IPS DF 6.9 (cell line): ENCODE results near the gene SLC52A3.
A peak's percentile ranks its signal among the peaks of the same experiment; 100 is the strongest.
"Not testable (repeated sequence)": the region's sequence is repeated elsewhere in the genome, so short reads cannot be mapped to it uniquely, and the experiment has no call there.

ENCODE experiments used
- DNase-seq: peaks from one replicate; pipeline ENCODE4 v3.0.0-alpha.2; 2013; ENCODE audit warnings: low read depth, low spot score
- H3K27ac ChIP-seq: one replicate; pipeline ENCODE4 v1.5.1; 2013; ENCODE audit warnings: low read length, control low read depth
- H3K27me3 ChIP-seq: 2 replicates; pipeline ENCODE4 v1.6.1; 2013; ENCODE audit warnings: mild to moderate bottlenecking, low read length; ENCODE audit not compliant: control insufficient read depth, insufficient read depth
- H3K36me3 ChIP-seq: 2 replicates; pipeline ENCODE4 v1.6.1; 2013; ENCODE audit warnings: low read length; ENCODE audit not compliant: control insufficient read depth, insufficient read depth
- H3K4me1 ChIP-seq: 2 replicates; pipeline ENCODE4 v1.6.1; 2013; ENCODE audit warnings: low read length; ENCODE audit not compliant: control insufficient read depth, insufficient read depth
- H3K4me3 ChIP-seq: 2 replicates; pipeline ENCODE4 v1.5.1; 2013; ENCODE audit warnings: mild to moderate bottlenecking, low read length
- H3K9me3 ChIP-seq: 2 replicates; pipeline ENCODE4 v1.6.1; 2013; ENCODE audit warnings: low read length, inconsistent platforms; ENCODE audit not compliant: control insufficient read depth, insufficient read depth
- WGBS: extraction: QIAGEN DNeasy Blood & Tissue Kit; methylation state at CpG from one replicate; pipeline ENCODE4 v1.1.7; 2013; ENCODE audit warnings: mixed read lengths, missing lambda C conversion rate; ENCODE audit not compliant: insufficient read length, insufficient coverage; 5-methylcytosine and 5-hydroxymethylcytosine counted together

SLC52A3 gene

DNA sequence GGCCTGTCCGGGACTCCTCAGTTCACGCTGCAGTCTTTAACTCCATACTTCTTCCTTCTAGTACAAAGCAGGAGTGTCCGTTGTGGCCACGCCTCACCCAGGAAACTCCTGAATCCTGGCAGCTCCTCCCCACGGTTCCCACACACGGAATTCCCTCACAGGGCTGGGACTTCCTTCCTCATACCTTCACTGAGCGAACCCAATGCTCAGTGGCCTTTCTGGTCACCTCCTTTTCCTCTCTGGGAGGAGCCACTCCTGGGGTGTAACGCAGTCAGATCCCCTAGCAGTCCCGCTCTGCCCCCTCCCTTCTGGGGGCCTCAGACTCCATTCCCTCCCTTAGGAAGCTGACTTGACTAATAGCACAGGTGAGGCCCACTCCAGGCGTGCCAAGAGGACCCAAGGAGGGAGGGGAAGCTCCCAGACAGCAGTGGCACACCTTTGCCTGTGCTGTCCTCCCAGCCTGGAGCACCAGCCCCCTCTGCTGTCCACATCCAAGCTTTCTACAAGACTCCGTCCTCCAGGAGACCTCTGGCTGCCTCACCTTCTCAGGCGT is at the start of gene SLC52A3:
Gene SLC52A3, minus strand, starts transcription at position 75 of the 553 bp plus-strand sequence. CDS start 2,726 bp downstream, outside the sequence.
- H3K27me3 ChIP-seq: no peaks in the 10 kb centered on the region
- no peak for DNase-seq
- no peak within 1 kb of the TSS for H3K27ac ChIP-seq
- H3K9me3 ChIP-seq: no peaks in the 10 kb centered on the region
- H3K4me3 ChIP-seq: no peak within 1 kb of the TSS
- no CpG with 5 or more reads among the region's 12 CpGs for WGBS
- H3K36me3 ChIP-seq: no peaks in the 10 kb centered on the region; the same call in 1 of the 2 replicates
- H3K4me1 ChIP-seq: no peaks in the 10 kb centered on the region

DNA sequence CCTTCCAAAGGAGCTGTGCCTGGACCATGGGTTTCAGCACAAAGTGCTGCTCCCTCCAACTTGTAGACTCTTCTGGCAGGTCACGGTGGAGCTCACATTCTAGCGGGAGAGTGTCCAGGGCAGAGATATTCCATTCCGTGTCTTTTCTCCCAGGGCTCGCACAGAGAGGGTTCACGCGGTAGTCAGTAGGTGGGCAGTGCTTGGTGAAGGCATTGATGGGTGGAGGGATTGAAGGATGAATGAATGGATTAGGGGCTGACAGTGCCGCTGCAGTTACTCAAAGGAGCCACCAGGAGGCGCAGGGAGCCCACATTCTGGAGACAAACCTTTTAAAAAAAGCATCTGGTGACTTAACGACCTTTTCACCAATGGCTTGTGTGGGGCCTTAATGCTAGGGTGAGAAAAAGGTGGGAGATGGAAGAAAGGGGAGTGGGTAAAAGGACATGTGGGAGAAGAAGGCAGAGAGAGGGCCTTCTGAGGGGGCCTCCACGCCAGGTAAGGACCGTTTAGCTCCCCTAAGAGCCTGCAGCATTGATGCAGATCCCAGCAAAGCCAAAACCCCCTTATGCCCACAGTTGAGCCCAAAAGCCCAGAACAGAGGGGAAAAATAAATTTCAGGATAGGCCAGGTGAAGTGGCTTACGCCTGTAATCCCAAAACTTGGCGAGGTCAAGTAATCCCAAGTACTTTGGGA is 47.8 kb upstream of the SLC52A3 start:
- Histone ChIP-seq H3K4me3 (no peak overlapping the region), H3K27ac (no peak overlapping the region), H3K27me3 (no peaks in the 10 kb centered on the region), H3K9me3 (no peaks in the 10 kb centered on the region), H3K36me3 (no peaks in the 10 kb centered on the region), H3K4me1 (no peaks in the 10 kb centered on the region)
- WGBS: no CpG with 5 or more reads among the region's 13 CpGs
- DNase-seq: peak; percentile 82

DNA sequence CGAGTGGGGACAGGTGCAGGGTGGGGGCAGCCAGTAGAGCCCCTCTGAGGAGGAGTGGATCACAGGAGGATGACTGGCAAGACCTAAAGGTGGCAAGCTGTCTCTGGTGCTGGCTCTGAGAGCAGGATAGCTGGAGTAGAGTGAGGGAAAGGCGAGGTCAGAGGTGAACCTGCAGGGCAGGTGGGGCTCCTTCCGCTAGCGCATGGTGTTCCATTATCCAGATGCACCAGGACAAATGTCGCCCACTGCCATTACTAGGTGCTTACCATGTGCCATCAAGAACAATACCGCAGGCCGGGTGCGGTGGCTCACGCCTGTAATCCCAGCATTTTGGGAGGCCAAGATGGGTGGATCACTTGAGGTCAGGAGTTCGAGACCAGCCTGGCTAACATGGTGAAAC is 46.9 kb upstream of the SLC52A3 start:
- H3K4me3 ChIP-seq: no peak overlapping the region
- no peaks in the 10 kb centered on the region for H3K27me3 ChIP-seq
- DNase-seq: no peak
- H3K9me3 ChIP-seq: no peaks in the 10 kb centered on the region
- WGBS: no CpG with 5 or more reads among the region's 10 CpGs
- no peaks in the 10 kb centered on the region for H3K4me1 ChIP-seq
- H3K27ac ChIP-seq: no peak overlapping the region
- no peaks in the 10 kb centered on the region for H3K36me3 ChIP-seq

DNA sequence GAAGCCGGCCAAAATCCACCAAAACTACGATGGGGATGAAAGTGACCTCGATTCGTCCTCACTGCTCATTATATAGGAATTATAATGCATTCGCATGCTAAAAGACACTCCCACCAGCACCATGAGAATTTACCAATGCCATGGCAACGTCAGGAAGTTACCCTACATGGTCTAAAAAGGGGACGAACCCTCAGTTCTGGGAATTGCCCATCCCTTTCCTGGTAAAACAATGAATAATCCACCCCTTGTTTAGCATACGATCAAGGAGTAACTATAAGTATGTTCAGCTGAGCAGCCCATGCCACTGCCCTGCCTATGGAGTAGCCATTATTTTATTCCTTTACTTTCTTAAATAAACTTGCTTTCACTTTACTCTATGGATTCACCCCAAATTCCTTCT is 45.1 kb upstream of the SLC52A3 start:
- Histone ChIP-seq H3K9me3 (0 out of 2 replicates have a peak, but pooled peaks cover 1% of the 10 kb centered on the region), H3K36me3 (no peaks in the 10 kb centered on the region), H3K4me3 (no peak overlapping the region), H3K27ac (no peak overlapping the region), H3K4me1 (no peaks in the 10 kb centered on the region), H3K27me3 (no peaks in the 10 kb centered on the region)
- no peak for DNase-seq
- WGBS: no CpG with 5 or more reads among the region's 8 CpGs

DNA sequence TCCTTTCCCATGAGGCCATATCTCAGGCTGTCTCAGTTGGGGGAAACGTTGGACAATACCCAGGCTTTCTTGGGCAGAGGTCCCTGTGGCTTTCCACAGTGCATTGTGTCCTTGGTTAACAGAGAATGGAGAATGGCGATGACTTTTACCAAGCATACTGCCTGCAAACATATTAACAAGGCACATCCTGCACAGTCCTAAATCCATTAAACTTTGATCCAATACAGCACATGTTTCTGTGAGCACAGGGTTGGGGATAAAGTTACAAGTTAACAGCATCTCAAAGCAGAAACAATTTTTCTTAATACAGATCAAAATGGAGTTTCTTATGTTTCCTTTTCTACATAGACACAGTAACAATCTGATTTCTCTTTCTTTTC is 44.1 kb upstream of the SLC52A3 start:
- H3K27me3 ChIP-seq, DNase-seq, H3K27ac ChIP-seq, H3K4me1 ChIP-seq, H3K4me3 ChIP-seq, H3K9me3 ChIP-seq, H3K36me3 ChIP-seq: not testable (repeated sequence)
- no CpG with 5 or more reads among the region's 2 CpGs for WGBS

DNA sequence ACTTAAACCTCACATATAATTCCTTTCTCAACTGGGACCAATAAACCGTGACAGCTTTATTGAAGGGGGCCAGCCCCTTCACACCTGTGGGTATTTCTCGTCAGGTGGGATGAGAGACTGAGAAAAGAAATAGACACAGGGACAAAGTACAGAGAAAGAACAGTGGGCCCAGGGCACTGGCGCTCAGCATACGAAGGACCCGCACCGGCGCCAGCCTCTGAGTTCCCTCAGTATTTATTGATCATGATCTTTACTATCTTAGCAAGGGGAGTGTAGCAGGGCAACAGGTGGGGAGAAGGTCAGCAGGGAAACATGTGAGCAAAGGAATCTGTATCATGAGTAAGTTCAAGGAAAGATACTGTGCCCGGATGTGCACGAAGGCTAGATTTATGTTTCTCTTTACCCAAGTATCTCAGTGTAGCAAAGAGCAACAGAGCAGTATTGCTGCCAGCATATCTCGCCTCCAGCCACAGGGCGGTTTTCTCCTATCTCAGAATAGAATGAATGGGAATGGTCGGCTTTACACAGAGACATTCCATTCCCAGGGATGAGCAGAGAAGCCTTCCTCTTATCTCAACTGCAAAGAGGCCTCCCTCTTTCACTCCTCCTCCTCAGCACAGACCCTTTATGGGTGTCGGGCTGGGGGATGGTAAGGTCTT is 43.6 kb upstream of the SLC52A3 start:
- not testable (repeated sequence) for H3K4me1 ChIP-seq, H3K9me3 ChIP-seq, H3K27ac ChIP-seq, H3K4me3 ChIP-seq, DNase-seq, H3K36me3 ChIP-seq, H3K27me3 ChIP-seq
- WGBS: no CpG with 5 or more reads among the region's 13 CpGs

DNA sequence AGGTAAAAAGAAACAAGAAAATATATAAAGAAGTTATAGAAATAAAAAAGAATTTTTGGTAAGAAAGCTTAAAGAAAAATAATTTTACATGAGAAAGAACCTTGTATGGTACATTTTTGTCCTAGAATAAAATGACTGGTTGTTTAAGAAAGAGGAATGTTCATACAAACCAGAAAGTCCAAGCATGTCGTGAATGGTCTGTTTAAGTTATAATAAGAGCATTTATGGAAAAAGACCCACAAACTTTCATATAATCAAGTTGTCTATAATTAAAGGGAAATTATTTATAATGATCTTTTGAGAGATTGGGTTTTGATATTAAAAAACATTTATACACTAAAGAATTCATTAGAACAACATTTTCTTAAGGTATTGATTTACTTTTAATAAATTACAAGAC is 37.4 kb upstream of the SLC52A3 start:
- WGBS: no CpG with 5 or more reads among the region's 1 CpG
- Histone ChIP-seq H3K27me3 (no peaks in the 10 kb centered on the region), H3K9me3 (0 out of 2 replicates have a peak, but pooled peaks cover 1% of the 10 kb centered on the region), H3K36me3 (no peaks in the 10 kb centered on the region), H3K4me3 (no peak overlapping the region), H3K4me1 (no peaks in the 10 kb centered on the region), H3K27ac (no peak overlapping the region)
- DNase-seq: no peak

DNA sequence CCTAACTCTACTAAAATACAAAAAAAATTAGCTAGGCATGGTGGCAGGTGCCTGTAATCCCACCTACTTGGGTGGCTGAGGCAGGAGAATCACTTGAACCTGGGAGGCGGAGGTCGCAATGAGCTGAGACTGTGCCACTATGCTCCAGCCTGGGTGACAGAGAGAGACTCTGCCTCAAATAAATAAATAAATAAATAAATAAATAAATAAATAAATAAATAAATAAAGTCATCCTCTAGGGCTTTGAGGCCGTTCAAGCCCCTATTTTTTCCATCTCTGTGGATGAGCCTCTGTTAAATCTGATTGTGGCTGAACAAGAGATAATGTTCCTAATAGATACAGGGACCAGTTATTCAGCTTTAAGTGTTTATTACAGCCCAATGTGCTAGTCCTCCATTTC is 33.4 kb upstream of the SLC52A3 start:
- no CpG with 5 or more reads among the region's 3 CpGs for WGBS
- H3K9me3 ChIP-seq: no peaks in the 10 kb centered on the region
- no peaks in the 10 kb centered on the region for H3K4me1 ChIP-seq
- no peak overlapping the region for H3K27ac ChIP-seq
- no peaks in the 10 kb centered on the region for H3K36me3 ChIP-seq
- no peaks in the 10 kb centered on the region for H3K27me3 ChIP-seq
- no peak overlapping the region for H3K4me3 ChIP-seq
- no peak for DNase-seq

DNA sequence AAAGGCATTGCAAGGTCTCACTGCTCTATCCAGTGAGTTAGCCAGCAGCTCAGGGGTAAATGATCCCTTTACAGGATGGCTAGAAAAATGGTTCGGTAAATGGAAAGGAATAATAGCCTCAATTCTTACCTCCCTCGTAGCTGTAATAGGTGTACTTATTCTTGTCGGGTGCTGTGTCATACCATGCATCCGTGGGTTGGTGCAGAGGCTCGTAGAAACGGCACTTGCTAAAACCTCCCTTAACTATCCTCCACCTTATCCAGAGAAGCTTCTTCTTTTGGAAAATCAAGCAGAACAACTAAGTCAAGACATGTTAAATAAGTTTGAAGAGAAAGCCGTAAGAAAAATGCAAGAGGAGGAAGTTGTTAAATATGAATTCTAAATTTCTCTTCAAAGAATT is 31.7 kb upstream of the SLC52A3 start:
- not testable (repeated sequence) for H3K4me3 ChIP-seq, H3K36me3 ChIP-seq, H3K27me3 ChIP-seq, H3K9me3 ChIP-seq, H3K27ac ChIP-seq, DNase-seq, H3K4me1 ChIP-seq
- WGBS: no CpG with 5 or more reads among the region's 7 CpGs

DNA sequence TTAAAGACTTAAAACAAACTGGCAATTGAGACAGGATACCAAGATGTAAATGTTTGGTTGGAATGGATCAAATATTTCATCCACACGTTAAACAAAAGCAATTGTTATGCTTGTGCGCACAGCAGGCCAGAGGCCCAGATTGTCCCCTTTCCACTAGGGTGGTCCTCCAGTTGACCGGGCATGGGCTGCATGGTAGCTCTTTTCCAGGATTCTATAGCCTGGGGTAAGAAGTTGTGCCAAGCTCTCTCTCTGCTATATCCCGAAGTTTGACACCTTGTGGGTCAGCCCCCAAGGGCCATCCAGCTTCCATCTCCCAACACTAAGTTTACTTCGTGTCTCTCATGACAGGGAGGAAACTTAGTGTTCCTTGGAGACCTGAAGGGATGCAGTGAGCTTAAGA is 30.4 kb upstream of the SLC52A3 start:
- H3K36me3 ChIP-seq, DNase-seq, H3K27me3 ChIP-seq, H3K9me3 ChIP-seq, H3K4me3 ChIP-seq, H3K27ac ChIP-seq, H3K4me1 ChIP-seq: not testable (repeated sequence)
- no CpG with 5 or more reads among the region's 5 CpGs for WGBS
